HG02852 (cell line): ENCODE data around the gene TTLL10.

Source experiments
- ATAC-seq: cut with Tn5 transposase; IDR thresholded peaks from one replicate; pipeline ENCODE4 v1.9.1; 2021; ENCODE audit warnings: mild to moderate bottlenecking, moderate library complexity; ENCODE audit not compliant: unreplicated experiment

TTLL10 gene

GRCh38 chr1:1232208-1232795 lies 58.6 kb downstream of the TTLL10 start, which contains the start of gene B3GALT6:
Gene B3GALT6, plus strand, starts transcription at chr1:1232237. Its CDS starts 42 bp downstream, at chr1:1232279.
- ATAC-seq, result no peak

GRCh38 chr1:1232796-1233566 lies 59.3 kb downstream of the TTLL10 start:
- no peak for ATAC-seq

GRCh38 chr1:1233567-1233892 lies 59.9 kb downstream of the TTLL10 start:
- no peak for ATAC-seq

GRCh38 chr1:1234180-1234808 lies 60.6 kb downstream of the TTLL10 start:
- ATAC-seq, result no peak

- ATAC-seq, result no peak
These were observed 61.5 kb downstream of the TTLL10 start for GRCh38 chr1:1235016-1235744.

GRCh38 chr1:1236176-1236763 lies 62.6 kb downstream of the TTLL10 start:
- ATAC-seq, result no peak

GRCh38 chr1:1236945-1237873 lies 63.5 kb downstream of the TTLL10 start:
- ATAC-seq, result no peak

- ATAC-seq, result no peak
These were observed 64.4 kb downstream of the TTLL10 start for GRCh38 chr1:1237874-1238701.

- ATAC-seq, result no peak
These were observed 65.1 kb downstream of the TTLL10 start for GRCh38 chr1:1238702-1239178.

GRCh38 chr1:1239227-1239613 lies 65.5 kb downstream of the TTLL10 start:
- ATAC-seq, result no peak

GRCh38 chr1:1239614-1240347 lies 66.1 kb downstream of the TTLL10 start:
- ATAC-seq, result no peak

GRCh38 chr1:1240348-1240732 lies 66.7 kb downstream of the TTLL10 start:
- ATAC-seq, result no peak

- no peak for ATAC-seq
These were observed 67.3 kb downstream of the TTLL10 start for GRCh38 chr1:1240822-1241587.

GRCh38 chr1:1241588-1242219 lies 68.0 kb downstream of the TTLL10 start:
- ATAC-seq, result no peak

GRCh38 chr1:1242461-1243265 lies 69.0 kb downstream of the TTLL10 start:
- ATAC-seq, result no peak

- no peak for ATAC-seq
These were observed 69.6 kb downstream of the TTLL10 start for GRCh38 chr1:1243266-1243660.
